Measurements from ENCODE around the gene NHERF1.

Gene NHERF1

GRCh38 chr17:74790161-74791058 lies 42.0 kb downstream of the NHERF1 start:
- no peak for FAIRE-seq

- FAIRE-seq: no peak
These were observed 44.2 kb downstream of the NHERF1 start for GRCh38 chr17:74792586-74793105.

DNA sequence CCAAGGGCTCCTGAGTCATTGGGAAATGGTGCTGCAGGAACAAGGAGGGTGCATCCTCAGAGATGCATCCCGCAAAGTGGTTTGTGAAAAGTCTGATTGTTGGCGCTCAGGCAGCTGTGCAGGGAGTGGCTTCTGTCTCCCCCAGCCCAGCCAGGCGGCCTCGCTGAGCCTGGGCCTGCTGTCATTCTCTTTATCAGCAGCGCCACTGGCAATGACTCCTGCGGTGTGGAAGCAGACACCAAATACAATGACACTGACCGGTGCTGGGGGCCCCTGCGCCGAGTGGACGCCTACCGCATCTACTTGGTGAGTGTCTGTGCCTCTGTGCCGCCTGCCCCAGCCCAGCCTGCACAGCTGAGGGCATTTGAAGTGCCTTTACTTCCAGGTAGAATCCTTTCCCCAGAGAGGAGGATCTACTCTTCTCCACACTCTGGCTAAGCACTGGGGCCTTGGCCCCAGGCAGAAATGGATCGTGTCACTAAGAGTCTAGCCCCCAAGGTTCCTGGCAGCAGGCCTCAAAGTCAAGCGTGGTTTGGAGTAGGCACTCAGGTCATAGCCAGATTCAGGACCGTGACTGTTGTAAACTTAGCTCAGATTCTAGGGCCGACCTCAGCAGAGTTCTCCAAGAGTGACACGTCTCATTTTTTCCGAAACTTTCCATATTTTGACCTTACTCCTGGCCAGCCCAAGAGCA lies 47.0 kb downstream of the NHERF1 start:
- no peak for FAIRE-seq

- no peak for FAIRE-seq
These were observed 47.8 kb downstream of the NHERF1 start for GRCh38 chr17:74796211-74796610.

- FAIRE-seq: no peak
These were observed 48.4 kb downstream of the NHERF1 start for GRCh38 chr17:74796866-74797265.

DNA sequence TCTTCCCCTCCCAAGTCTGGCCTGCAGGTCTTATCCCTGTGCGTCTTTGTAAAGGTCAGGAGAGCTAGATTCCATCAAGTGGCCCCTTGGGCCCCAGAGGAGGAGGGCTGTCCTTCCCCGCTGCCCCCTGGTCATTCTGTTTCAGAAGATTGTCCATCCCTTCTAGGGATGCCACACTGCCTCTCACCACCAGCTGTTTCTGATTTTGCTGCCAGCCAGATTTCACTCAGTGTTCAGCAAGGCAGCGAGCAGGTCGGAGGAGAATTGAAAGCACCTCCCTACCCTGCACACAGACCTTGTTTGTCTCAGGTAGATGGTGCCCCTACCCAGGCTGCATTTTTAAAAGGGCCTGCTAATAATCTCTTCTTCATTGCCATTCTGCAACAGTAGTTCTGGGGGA lies 49.4 kb downstream of the NHERF1 start:
- no peak for FAIRE-seq

GRCh38 chr17:74798239-74798707 lies 49.8 kb downstream of the NHERF1 start:
- no peak for FAIRE-seq

- no peak for FAIRE-seq
These were observed 50.7 kb downstream of the NHERF1 start for GRCh38 chr17:74799097-74799496.

GRCh38 chr17:74800531-74800930 lies 52.1 kb downstream of the NHERF1 start:
- no peak for FAIRE-seq

DNA sequence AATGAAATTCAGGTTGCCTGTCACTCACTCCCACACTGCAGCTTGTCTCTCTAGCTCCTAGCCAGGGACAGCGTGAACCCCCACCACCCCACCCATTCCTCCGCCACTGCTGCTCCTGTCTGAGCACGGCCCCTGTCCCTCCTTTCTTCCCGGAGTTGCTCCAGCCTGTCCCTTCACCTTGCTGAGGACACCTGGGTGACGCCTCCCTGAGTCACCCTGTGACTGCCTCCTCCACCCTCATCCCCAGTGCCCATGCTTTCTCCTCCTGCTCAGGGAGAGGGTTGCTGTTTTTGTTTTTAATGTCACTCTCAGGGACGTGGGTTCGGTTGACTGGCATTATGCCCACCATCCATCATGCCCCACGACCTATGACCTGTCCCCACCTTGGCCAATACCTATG lies 53.5 kb downstream of the NHERF1 start:
- FAIRE-seq: no peak

DNA sequence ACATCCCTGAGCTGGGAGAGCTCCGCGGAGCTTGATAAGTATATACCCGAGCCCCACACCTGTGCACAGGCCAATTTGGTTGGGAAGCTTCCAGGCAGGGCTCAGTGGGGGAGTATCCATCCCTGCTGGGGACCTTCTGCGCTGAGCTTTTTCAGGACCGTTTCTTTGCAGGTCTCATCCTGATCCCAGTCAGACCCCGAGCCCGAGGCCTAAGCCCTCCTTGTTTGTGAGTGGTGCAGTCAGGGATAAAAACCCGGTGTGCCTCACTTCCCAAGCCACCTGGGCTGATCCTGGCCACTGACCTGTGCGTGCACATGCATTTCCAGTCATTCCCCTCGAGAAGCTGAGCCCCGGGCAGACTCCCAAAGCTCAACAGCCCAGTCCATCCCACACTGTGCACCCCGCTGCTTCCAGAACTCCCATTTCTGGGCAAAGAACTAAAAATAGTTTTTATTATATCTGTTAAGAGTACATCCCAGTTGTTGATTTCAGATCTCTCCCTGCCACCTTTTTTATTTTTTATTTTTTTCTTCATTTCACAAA lies 55.0 kb downstream of the NHERF1 start:
- FAIRE-seq: no peak

- FAIRE-seq: no peak
These were observed 55.5 kb downstream of the NHERF1 start for GRCh38 chr17:74803971-74804370.

DNA sequence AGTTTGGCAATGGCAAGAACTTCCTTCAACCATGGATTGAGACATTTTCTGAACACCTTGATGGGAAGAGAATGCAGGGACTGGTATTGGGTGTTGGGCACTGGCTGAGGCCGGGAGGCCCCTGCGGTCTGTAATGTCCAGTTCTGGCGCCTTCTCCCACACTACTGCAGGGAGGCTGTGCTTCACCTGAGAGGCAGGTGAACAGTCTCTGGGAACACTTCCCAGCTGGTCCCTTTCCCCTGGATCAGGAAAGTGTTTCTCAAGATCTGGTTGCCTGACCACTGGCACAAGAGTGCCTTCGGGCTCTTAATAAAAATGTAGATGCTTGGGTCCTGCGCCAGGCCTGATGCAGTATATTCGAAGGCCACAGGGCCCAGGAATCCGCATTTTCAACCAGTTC lies 56.3 kb downstream of the NHERF1 start:
- no peak for FAIRE-seq

DNA sequence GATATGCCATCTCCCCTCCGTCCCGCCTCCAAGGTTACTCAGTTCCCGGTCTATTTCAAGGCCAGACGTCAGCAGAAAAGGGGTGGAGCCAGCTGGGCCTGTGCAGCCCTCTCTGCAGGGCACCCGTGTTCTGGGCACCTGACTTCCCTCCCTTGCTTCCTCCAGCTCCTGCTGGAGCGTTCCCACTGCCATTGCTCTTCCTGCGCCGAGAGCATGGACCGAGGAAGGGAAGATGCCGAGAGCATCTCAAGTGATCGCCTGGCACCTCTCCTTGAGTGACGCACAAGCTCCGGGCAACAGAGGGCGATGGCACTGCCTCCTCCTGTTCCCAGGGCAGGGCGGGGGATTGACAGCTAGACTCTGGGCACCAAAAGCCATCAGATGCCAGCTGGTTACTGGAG lies 57.2 kb downstream of the NHERF1 start:
- no peak for FAIRE-seq

DNA sequence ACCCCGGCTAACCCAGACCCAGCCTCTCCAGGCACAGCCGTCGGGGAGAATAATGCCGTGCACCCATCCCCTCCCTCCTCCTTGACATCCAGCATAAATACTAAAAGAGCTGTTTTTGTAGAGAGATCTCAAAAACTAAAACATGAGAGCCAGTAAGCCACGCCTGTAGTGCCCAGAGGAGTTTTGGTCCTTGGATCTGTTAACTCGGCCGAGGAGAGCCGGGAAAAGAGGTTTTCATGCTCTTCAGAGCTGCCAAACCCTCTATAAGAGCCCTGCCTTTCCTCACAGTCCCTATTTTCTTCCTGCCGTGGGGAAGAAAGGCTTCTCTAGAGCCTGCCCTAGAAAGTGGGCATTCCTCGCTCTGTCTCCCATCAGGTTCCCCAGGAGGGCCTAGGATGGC lies 57.9 kb downstream of the NHERF1 start:
- FAIRE-seq: no peak

DNA sequence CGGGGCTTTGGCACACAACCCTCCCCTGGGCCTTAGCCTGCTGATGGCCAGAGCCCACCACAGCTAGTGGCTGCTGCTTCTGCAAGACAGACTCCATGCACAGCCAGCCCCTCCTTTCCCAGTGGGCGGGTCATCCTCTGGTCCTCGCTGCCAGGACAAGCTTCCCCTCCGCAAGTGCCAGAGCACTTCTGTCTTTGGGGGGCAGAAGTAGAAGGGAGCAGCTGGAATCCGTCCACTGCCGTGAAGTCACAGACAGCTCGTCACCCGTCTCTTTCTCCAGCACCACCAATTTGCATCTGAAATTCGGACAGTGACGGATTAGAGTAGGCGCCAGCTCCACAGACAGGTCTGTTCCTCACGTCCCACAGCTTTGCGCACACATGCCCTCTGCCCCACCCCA lies 59.0 kb downstream of the NHERF1 start:
- FAIRE-seq: no peak

- no peak for FAIRE-seq
These were observed 59.5 kb downstream of the NHERF1 start for GRCh38 chr17:74807925-74808324.

- no peak for FAIRE-seq
These were observed 60.4 kb downstream of the NHERF1 start for GRCh38 chr17:74808714-74809430.

- no peak for FAIRE-seq
These were observed 62.5 kb downstream of the NHERF1 start for GRCh38 chr17:74810699-74811485.

- FAIRE-seq: no peak
These were observed 63.9 kb downstream of the NHERF1 start for GRCh38 chr17:74812109-74813009.

DNA sequence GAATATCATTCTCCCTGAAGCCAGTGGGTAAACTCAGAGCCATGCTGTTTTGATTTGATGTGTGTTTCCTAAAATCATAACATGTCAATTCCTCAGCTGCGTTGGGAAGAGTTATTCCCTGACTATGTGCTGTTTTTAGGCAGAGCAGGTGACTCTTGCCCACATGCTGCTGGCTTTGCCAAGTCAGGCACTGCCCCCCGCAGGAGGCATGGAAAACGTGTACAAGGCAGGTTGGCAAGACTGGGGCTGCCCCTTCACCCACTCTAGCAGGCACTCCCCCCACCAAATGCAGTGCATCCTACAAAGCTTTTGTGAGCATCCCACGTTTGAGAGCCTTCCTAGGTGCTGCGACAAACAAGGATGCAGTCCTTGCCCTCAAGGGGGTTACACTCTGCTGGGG lies 66.0 kb downstream of the NHERF1 start:
- FAIRE-seq: no peak

Measured in endometrium (tissue), 2 donors.